ENCODE data around the gene LIM2. TPM values are rescaled to one million over a fixed set of nuclear protein-coding genes. Genes with fewer than 3 reads are reported as not detected.

The LIM2 gene
- total RNA-seq, 1 donor from 2014 or later, result not detected

DNA sequence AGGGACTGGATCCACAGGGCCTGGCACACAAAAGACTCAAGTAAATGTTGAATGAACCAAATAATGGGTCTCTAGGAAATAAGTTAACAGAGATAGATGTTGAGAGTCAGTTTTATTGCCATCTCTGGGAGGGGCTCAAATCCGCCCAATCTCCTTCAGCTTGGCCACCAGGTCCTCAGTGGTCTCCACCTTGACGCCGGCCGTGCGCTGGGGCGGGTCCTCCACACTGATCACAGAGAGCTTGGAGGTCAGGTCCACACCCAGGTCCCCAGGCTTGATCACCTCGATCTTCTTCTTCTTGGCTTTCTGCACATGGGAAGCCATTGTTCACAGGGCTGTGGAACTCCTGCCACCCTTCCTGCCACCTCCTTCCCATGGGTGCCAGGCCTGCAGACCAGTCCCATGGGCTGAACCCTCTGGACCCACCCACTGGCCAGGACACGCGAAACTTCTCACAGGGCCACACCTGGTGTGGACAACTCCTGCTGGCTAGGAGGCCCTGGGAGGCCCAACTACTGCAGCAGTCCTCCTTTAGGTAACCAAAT lies 42.6 kb downstream of the LIM2 start:
- intact Hi-C loops (cut with DNase I), result loop anchor here (5.0 kb wide), 1 partner anchor 1057 kb away; no protein-coding TSS in a partner anchor
- no peak for ATAC-seq
- DNase-seq (ENCODE audit: low spot score), result no peak

DNA sequence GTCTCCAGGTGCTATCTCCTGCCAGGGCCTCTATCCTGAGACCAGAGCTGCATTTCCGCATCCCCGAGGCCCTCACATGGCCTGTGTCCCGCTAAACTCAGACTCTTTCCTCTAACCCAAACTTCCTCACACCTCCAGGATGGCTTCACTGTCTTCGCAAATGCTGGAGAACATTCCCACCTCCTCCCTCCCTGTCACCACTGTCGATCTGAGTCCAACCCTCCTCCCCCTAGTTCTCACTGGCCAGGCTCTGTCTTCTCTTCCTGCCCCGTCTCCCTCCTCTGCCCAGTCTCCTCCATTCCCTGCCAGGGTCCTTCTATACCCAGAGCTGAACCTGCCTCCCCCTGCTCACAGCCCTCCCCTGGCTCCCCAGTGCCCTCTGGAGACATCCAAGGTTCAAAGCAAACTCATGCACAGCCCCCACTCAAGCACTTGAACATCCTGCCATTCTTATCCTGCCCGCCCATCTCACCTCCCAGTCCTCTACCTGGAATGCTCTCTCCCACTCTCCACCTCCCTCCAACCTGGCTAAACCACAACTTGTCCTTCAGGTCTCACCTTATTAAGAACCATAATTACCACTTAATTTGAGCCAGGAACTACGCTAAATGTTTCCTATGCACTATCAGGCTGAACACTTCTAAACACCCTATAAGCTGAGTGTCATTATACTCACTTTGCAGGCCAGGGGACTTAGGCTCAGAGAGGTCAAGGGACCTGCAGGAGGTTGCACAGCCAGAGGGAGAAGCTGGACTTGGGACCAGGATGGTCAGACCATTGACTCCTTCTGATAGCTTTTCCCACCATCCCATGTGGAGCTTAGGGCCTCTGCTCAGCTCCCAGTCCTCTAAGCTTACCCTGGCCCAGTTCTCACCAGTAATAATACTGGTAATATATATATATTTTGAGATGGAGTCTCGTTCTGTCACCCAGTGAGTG lies 44.9 kb downstream of the LIM2 start:
- no peak for DNase-seq (ENCODE audit: low spot score)
- intact Hi-C loops (cut with DNase I), result no loop called here
- ATAC-seq, result no peak

GRCh38 chr19:51341976-51342580 lies 45.7 kb downstream of the LIM2 start, which contains the start of gene VSIG10L:
TSS of gene VSIG10L (minus strand) at chr19:51342139. CDS start at chr19:51342124, 15 bp downstream.
- no peak for DNase-seq (ENCODE audit: low spot score)
- no peak for ATAC-seq
- intact Hi-C loops (cut with DNase I), result no loop called here

DNA sequence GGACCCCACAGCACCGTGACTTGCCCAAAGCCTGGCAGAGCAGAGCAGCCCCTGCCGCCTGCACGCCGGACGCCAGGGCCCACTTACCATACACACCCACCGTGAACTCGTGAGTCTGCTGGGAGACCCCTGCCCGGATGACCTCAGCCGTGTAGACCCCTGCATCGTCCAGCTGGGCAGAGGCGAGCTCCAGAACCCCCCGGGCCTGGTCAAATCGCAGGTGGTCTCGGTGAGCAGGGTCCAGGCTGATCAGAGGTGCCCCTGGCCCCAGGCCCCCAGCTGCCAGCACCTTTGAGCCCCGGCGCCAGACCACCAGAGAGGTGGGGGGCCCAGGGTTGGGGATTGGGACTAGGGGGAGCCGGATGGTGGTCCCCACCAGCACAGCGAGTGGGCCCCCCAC lies 46.7 kb downstream of the LIM2 start:
- intact Hi-C loops (cut with DNase I), result no loop called here
- DNase-seq (ENCODE audit: low spot score), result no peak
- ATAC-seq, result no peak

DNA sequence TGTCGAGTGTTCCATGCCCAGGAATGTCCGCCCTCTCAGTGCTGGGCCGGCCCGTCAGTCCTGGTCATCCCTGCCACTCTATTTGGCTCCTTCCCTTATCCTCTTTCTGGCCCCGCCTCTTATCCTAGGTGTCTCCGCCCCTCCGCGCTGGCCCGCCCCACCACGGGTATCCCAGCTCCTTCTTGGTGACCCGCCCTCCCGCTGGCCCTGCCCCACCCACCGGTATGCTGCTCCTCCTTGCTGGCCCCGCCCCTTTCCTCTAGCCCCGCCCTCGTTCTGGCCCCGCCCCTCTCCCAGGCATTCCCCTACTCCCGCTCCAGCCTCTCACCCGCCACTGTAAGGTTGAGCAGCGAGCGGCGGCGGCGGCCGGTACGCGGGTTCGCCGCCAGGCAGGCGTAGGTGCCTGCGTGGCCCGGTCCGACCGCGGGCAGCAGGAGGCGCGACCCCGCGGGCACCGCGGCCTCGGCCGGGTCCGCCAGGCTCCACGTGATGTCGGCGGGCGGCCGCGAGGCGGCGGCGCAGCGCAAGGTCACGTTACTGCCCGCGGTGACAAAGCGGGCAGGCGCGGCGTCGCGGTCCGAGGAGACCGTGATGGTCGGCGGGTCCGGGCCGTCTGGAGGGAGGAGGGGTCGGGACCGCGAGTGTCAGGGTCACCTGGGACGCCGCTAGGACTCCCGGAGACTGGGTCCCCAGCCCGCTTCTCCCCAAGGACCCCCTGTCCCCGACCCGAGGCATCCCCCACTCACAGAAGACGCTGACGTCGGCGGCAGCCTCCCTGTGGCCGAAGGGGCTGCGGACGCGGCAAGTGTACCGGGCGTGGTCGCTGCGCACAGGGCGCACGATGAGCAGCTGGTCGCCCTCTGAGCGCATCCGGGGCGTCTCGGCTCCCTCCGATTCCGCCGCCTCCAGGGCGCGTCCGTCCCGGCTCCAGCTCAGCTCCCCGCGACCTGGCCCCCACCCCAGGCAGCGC lies 47.8 kb downstream of the LIM2 start:
- ATAC-seq (peak; percentile 98), DNase-seq (ENCODE audit: low spot score) (peak; percentile 99)
- intact Hi-C loops (cut with DNase I), result no loop called here

DNA sequence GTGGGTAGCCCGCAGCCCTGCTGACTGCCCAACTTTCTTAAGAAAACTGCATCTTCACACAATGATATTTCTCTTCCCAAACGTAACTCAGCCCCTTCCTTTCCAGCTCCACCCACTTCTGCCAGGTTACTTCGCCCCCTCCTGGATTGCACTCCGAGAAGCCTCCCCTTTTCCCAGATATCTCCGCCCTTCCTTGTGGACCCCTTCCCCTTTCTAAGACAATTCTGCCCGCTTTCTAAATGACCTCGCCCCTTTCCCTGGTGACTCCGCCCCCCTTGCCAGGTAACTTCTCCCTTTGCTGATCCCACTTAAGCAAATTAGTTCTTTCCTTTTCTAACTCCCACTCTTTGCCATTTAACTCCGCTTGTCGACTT lies 48.5 kb downstream of the LIM2 start:
- peak; percentile 2 for ATAC-seq
- intact Hi-C loops (cut with DNase I), result no loop called here
- no peak for DNase-seq (ENCODE audit: low spot score)

- DNase-seq (ENCODE audit: low spot score) (peak; percentile 89), ATAC-seq (peak; percentile 86)
- intact Hi-C loops (cut with DNase I), result no loop called here
Observed at GRCh38 chr19:51338563-51339312, 49.0 kb downstream of the LIM2 start.

- ATAC-seq (no peak), DNase-seq (ENCODE audit: low spot score) (no peak)
- intact Hi-C loops (cut with DNase I), result no loop called here
Observed at GRCh38 chr19:51337861-51338562, 49.8 kb downstream of the LIM2 start.

DNA sequence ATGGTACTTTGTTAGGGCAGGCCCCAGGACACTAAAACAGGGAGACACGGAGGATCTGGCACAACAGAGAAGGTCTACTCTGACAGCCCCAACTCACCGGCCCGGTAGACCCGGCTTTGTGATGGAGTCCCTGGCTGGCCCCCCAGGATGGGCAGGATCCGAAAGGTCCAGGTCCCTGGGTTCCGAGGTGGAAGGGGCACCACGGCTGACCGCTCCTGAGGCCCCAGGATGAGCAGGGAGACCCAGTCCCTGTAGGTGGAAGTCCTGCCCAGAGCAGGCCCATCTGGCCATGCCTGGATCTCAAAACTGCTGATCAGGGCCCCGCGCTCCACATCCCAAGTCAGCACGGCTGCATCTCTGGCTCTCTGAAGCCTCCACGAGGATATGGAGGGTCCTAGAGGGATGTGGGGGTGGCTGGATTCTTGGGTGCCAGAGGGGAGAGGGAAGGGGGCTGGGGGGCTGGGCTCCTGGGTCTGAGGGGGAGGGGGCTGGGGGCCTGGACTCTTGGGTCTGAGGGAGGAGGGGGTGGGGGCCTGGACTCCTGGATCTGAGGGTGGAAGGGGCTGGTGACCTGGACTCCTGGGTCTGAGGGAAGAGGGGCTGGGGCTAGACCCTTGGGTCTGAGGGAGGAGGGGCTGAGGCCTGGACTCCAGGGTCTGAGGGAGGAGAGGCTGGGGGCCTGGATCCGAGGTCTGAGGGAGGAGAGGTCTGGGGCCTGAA lies 50.5 kb downstream of the LIM2 start:
- DNase-seq (ENCODE audit: low spot score) (no peak), ATAC-seq (no peak)
- intact Hi-C loops (cut with DNase I), result no loop called here

DNA sequence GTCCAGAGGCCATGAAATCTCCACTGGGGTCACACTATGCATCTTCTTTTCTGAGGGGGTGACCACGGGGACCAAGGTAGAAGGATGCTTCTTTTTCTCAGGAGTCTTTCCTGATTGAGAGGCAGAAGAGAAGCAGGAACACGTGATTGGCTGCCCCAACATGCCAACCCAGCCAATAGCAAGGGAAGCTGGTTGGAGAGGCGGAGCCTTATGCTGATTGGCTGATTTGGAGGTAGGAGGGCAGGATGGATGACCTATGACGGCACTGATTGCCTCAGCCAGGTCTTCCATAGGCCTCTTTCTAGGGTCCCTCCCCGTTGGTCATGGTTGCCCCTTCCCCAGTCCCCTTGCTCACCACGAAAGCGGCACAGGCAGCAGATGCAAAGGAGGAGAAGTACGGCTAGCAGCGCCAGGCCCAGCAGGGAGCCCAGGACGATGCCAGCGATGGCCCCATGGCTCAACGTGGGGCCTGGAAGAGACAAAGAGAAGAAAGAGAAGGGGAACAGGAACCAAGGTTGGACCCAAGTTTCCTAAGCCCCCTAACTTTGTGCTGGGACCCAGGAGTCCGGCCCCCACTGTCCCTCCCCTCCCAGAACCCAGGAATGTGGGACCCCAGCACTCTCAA lies 53.8 kb downstream of the LIM2 start:
- intact Hi-C loops (cut with DNase I), result no loop called here
- DNase-seq (ENCODE audit: low spot score) (no peak), ATAC-seq (no peak)

DNA sequence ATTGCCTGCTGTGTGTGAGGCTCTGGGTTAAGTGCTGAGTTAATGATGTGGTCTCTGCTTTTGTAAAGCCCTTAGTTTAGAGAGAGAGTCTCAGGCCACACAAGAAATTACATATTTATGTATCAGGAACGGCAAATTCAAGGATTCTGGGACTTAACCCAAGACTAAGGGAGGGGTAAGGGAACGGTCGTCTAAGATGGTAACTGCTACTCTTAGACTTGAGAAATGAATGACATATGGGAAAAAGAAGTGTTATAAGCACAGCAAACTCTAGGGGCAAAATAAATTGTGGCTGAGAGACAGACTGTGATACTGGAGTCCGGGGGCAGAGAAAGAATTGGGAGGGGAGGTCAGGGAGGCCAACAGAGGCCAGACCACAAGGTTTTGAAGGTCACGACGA lies 56.1 kb downstream of the LIM2 start:
- ATAC-seq (no peak), DNase-seq (ENCODE audit: low spot score) (no peak)
- intact Hi-C loops (cut with DNase I), result no loop called here

DNA sequence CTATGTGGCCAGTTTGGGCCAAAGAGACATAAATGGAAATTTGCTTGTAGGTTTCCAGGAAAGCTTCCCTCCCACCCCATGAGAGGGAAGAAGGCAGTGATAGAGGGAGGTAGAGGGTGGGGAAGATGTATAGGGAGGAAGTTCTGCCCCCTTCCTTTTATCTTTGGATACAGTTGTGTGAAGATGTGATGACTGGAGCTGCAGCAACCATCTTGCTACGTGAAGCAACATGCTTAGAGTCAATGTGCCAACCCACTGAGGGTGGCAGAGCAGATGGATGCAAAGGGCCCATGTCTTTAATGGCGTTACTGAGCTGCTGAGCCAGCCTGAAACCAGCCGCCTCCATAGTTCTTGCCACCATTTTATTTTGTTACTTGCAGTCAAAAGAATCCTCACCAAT lies 56.6 kb downstream of the LIM2 start:
- ATAC-seq, result no peak
- no peak for DNase-seq (ENCODE audit: low spot score)
- intact Hi-C loops (cut with DNase I), result no loop called here

DNA sequence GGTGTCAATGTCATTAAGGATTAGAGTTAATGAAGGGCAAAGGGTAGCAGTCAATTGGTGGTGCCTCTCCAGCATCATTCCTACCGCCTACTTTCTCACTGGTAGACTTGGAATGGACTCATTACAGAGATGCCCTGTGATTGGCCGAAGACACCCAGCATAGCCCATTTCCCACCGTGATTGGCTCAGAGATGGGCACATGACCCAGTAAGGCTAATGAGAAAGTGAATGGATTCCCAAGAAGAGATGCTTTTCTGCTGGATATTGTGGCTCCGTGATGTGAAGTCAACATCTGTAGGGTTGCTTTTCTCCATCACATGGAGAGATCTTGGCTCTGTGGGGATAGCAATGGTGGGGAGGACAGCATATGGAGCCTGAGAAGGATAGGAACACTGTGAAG lies 57.4 kb downstream of the LIM2 start:
- no peak for DNase-seq (ENCODE audit: low spot score)
- ATAC-seq, result no peak
- intact Hi-C loops (cut with DNase I), result no loop called here
